GM19468 (cell line): ENCODE data around the gene B3GNT7.

Source experiments
- ATAC-seq: cut with Tn5 transposase; IDR thresholded peaks from one replicate; pipeline ENCODE4 v1.9.1; 2021; ENCODE audit warnings: mild to moderate bottlenecking, moderate library complexity, moderate number of reproducible peaks; ENCODE audit not compliant: unreplicated experiment; ENCODE audit errors: extremely low read depth

Gene B3GNT7

GRCh38 chr2:231382116-231382515 lies 13.4 kb upstream of the B3GNT7 start:
- no peak for ATAC-seq

DNA sequence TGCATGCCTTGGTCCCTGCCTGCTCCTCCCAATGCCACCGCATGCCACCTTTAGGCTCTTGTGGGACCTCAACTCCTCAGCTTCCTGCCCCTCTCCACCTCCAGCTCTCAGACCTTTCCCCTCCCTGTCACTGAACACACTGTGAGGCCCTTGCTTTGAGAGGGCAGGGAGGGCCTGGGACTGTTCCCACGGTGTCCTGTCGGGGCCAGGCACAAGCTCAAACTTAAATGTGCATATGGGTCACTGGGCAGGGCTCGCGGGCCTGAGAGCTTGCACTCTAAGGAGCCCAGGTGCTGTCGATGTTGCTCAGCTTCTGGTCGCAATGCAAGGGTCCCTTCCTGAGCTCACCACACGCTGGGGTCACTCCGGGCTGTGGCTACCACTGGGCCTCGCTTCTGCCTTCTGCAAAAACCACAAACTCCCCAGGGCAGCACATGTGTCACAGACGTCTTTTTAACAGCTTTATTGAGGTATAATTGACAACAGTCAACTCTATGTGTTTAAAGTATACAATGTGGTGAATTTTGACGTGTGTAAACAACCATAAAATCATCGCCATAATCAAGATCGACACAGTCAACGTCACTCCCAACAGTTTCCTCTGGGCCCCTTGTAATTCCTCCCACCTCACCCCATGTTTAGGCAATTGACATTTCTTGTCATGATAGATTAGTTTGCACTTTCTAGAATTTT lies 11.9 kb upstream of the B3GNT7 start:
- no peak for ATAC-seq

- no peak for ATAC-seq
These were observed 11.4 kb upstream of the B3GNT7 start for GRCh38 chr2:231384109-231384435.

DNA sequence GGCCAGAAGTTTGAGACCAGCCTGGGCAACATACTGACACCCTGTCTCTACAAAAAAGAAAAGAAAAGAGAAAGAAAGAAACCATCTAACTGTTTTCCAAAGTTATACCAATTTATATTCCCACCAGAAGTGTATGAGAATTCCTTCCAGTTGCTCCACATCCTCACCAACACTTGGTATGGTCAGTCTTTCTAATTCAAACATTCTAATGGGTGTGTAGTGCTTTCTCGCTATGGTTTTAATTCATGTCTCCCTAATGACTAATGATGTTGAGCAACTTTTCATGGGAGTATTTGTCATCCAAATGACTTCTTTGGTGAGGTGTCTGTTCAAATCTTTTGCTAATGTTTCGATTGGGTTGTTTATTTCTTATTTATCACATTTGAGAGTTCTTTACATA lies 10.5 kb upstream of the B3GNT7 start:
- ATAC-seq = no peak

DNA sequence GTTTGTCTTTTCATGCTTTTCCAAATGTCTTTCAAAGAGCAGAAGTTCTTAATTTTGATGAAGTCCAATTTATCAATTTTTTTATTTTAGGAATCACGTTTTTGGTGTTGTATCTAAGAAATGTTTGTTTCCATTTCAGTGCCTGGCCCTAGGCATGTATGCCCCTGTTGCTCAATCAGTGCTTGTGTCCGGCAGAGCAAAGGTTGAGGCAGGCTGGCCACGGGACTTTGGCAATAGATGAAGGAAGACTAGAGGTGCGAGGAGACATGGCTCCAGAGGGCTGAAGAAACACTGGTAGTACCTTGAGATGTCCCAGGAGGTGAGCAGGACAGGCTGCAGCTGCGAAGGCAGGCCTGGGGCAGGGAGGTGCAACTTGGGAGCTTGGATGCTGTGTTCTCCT lies 10.1 kb upstream of the B3GNT7 start:
- ATAC-seq = no peak

DNA sequence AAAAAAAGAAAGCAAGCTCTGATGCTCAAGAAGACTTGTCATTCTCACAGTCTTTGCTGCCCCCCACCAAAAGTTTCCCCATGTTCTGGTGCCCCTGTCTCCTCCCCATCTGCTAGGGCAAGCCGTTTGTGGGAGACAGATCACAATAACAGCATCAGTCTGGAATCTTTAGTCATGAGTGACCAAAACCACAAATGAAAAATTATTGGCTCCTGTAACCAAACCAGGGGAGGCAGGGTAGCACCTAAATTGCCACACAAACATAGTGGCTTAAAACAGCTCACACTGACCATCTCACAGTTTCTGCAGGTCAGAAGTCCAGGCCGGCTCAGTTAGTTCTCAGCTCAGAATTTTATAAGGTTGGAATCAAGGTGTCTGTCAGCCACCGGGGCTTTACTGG lies 9.1 kb upstream of the B3GNT7 start:
- ATAC-seq = no peak

GRCh38 chr2:231387904-231388724 lies 7.4 kb upstream of the B3GNT7 start:
- no peak for ATAC-seq

DNA sequence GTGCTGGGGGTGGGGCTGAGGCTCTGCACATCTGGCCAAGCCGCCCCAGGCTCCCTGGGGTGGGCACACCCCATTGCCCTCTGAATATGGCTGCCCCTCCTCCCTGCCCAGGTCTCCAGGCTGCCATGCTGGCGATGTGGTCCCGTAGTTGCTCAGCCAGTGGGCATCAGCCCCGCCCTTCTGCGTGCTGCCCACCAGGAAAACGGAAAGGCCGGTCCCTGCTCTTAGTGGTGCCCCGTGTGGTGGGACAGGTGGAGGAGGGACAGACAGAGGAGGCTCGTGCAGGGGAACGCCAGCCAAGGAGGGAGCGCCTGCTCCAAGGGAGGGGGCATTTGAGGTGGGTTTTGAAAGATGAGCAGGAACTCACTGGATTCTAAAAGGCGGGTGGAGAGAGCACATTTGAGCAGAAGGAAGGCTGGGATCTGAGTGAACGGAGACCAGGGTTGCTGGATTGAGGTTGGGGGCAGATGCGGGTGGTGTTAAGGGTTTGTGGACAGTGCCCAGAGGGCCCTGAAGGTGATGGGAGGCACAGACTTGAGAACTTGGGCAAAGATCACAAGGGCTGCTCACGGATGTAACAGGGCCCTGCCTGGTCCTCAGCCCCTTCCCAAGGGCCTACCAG lies 6.7 kb upstream of the B3GNT7 start:
- ATAC-seq = no peak

DNA sequence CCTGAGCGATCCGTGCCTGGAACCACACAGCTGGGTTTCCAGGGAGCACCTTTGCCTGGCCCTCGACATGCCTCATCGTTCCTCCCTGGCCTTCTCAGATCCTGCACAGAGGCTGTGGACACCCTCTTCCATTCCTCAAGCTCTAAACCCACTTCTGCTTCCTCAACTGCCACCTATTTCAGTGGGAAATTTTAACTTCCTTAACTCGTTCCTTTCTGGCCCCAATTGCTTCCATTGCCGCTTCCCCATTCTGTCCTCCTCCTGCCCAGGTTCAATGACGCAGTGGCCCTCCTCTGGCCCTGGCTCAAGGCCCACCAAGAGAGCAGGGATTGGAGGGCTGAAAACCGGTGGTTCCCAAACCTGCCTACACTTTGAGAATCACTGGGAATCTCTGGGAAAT lies 4.8 kb upstream of the B3GNT7 start:
- no peak for ATAC-seq

GRCh38 chr2:231391981-231392380 lies 3.5 kb upstream of the B3GNT7 start:
- no peak for ATAC-seq

DNA sequence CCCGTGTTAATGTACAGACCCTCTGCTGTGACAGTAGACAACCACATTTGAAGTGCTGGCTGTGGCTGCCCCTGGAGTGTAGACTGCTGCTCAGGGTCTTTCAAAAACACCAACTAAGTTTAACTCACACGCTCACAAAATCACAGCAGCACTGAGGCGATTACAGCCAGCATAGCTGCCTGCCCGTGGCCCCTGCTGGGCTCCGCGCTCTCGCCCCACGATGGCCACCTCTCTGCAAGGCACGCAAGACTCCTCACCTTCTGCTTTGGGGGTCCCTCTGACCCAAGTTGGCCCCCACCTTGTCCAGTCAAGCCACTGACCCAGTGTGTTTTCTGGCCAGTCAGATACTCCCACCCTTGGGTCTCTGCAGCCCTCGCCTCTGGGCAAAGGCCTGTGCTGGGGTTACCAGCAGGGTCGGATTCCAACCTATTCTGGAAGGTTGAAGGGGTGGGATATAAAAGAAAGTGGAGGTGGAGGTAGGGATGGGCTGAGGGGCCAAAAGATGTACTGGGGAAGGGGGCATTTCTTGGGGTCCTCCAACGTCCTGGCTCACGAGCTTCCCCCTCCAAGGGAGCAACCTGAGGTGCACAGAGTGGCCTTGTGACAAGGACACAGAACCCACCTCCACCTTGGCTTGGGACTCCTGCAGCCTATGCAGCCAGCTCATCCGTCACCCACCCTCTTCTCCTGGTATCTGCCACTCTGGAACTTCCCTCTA lies 2.9 kb upstream of the B3GNT7 start:
- no peak for ATAC-seq

- ATAC-seq = no peak
These were observed 2.1 kb upstream of the B3GNT7 start for GRCh38 chr2:231393149-231394131.

DNA sequence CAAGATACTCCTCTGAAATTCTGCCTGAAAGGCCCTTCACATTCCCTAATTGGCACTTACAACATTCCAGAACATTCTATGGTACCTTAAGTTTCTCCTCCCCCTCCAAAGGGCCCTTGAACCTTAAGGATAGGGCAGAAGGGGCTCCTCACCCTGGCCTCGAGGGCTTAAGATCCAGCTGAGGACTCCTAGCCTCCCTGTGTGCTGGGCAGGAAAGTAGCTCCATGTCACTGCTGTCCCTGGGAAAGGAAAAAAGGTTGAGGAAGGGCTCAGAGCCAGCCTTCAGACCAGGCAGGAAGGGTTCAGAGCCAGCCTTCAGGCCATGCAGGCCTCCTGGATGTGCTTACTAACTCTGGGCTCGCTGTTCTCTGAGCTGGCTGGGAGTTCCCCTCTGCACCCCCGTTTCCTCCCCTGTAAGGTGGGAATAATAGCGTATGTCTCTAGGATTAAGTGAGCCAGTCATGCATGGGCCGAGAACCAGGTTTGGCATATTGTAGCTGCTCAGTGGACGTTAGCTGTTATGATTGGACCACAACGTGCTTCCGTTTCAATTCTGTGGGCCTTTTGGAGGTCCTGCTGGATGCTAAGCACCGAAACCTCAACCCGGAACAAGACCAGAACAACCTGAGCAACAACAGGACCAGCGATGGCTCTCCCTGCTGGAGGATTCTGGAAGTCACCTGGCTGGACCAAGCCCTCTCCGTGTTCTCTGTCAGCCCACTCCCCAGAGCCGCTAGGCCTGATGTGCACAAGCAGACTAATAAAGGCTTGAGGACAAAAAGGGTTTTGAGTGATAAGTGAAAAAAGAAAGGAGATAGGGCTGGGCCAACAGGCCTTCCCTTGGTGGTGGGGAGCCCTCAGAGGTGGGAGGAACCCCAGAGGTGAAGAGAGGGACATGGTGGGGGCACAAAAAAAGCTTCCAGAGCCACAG lies 1.0 kb upstream of the B3GNT7 start:
- ATAC-seq = no peak

DNA sequence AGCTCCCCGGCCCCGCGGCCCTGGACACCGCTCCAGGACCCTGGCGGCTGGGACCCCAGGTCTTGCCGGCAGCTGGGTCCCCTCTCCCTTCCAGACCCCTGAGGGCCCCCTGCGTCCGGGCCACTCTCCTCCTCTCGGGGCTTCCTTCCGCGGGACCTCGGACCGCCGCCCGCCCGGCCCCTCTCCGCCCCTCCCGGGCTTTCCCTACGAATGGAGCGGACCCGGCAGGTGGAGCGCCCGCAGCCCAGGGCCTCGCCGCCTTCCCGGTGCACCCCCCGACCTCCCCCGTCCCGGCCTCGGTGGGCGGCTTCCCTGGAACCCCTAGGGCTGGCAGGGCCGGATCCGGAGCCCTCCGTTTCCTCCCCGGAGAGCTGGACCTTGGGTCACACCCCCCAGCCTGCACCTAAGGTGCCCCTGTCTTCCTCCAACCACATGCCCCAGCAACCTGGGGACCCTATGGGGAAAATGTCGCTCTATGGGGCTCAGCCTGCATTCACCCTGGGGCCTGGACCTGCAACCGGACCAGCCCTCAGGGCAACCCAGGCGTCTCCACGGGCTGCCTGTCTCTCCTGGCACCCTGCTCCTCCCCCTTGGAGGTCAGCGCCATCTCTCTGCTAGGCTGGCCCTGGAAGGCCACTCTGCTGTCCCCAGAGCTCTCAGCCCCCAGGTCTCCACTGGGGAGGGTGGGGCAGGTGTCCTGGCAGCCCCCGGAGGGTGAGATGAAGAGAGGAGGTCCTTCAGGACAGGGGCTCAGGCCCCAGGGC lies 730 bp downstream of the B3GNT7 start:
- no peak for ATAC-seq

DNA sequence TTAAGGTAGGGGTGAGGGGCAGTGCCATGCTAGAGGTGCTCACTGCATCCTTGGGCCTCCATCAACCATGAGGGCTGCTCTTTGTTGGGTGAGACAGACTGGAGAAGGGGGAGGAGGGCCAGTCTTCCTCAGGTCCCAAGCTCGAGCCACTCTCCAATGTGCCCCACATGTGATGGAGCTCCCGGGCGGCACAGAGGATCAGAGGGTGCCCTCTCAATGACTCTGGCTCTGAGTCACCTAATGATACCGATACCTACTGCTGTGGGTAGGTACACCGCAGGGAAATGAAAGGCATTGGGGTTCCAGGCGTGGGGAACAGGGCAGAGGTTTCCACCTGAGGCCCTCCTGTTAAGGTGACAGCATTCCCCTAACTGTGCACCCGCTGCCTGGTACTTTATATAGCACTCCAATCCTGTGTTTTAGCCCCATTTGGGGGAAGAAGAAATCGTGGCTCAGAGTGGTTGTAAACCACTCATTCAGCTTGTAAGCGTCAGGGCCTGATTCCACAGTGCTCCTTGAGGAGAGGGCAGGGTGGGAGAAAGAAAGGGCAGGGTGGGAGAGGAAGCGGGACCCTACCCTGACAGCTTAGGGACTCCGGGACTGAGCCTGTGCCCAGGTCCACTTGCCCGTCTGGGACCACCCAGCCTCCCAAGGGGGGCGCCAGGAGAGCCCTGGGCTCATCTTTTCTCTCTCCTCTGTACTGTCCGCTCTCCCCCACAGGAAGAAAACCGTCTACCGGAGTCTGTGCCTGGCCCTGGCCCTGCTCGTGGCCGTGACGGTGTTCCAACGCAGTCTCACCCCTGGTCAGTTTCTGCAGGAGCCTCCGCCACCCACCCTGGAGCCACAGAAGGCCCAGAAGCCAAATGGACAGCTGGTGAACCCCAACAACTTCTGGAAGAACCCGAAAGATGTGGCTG lies 1.8 kb downstream of the B3GNT7 start:
- no peak for ATAC-seq

DNA sequence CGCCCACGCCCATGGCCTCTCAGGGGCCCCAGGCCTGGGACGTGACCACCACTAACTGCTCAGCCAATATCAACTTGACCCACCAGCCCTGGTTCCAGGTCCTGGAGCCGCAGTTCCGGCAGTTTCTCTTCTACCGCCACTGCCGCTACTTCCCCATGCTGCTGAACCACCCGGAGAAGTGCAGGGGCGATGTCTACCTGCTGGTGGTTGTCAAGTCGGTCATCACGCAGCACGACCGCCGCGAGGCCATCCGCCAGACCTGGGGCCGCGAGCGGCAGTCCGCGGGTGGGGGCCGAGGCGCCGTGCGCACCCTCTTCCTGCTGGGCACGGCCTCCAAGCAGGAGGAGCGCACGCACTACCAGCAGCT lies 2.4 kb downstream of the B3GNT7 start:
- ATAC-seq = no peak

- ATAC-seq = no peak
These were observed 3.1 kb downstream of the B3GNT7 start for GRCh38 chr2:231398585-231398984.
